ENCODE results near the gene ADAM33. TPM values are rescaled to one million over a fixed set of nuclear protein-coding genes. Genes with fewer than 3 reads are reported as not detected.

ADAM33 gene
- total RNA-seq, 1 donor from 2014 or later, result 87.4 TPM

DNA sequence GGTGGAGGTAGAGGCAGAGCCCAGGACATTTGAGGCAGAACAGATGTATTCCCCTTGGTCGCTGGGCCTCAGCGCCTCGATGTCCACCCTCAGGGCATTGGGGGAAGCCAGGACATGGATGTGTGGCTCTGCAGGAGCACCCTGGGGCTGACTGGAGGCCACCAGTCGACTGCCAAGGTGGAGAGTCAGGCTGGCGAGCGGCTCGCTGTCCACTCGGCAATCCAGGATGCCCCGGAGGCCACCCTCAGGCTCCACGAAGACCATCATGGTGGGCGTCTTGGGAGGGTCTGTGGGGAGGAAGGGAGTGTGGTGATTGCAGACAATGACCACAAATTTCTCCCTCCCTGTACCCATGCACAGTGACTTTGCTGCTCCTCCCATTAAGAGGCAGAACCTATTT is 8.2 kb upstream of the ADAM33 start:
- H3K27ac Mint-ChIP-seq, result no peak overlapping the region
- no peaks in the 10 kb centered on the region for H3K9me3 Mint-ChIP-seq
- TF ChIP-seq, protein P1, sequence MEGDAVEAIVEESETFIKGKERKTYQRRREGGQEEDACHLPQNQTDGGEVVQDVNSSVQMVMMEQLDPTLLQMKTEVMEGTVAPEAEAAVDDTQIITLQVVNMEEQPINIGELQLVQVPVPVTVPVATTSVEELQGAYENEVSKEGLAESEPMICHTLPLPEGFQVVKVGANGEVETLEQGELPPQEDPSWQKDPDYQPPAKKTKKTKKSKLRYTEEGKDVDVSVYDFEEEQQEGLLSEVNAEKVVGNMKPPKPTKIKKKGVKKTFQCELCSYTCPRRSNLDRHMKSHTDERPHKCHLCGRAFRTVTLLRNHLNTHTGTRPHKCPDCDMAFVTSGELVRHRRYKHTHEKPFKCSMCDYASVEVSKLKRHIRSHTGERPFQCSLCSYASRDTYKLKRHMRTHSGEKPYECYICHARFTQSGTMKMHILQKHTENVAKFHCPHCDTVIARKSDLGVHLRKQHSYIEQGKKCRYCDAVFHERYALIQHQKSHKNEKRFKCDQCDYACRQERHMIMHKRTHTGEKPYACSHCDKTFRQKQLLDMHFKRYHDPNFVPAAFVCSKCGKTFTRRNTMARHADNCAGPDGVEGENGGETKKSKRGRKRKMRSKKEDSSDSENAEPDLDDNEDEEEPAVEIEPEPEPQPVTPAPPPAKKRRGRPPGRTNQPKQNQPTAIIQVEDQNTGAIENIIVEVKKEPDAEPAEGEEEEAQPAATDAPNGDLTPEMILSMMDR (IDR thresholded peaks at IDR 0.05; ENCODE audit: unreplicated experiment), result no peak
- no peaks in the 10 kb centered on the region for H3K36me3 Mint-ChIP-seq
- DNase-seq (ENCODE audit: low spot score in 2 of 2, unreplicated experiment in 2 of 2), result no peak
- H3K4me3 Mint-ChIP-seq, result no peak overlapping the region
- peaks cover 14% of the 10 kb centered on the region for H3K27me3 Mint-ChIP-seq (ENCODE audit: low read depth)
- H3K4me1 Mint-ChIP-seq, result peaks cover 13% of the 10 kb centered on the region

DNA sequence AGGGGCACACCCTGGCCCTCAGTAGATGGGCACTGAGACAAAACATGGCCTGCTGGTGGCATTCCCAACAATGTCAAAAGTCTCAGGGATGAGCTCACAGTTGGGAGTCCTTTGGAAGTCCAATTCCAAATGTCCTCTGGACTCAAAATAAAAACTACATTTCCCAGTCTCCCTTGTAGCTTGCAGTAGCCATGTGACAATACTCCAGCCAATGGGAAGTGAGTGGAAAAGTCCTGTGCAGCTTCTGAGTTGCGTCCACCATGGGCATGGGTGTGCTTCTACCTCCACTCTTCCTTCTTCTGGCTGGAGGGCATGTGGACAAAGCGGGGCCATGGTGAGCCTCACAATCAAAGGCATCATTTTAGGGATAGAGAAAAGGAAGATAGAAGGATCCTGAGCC is 5.8 kb upstream of the ADAM33 start:
- Mint-ChIP-seq H3K27ac (no peak overlapping the region), H3K36me3 (no peaks in the 10 kb centered on the region)

DNA sequence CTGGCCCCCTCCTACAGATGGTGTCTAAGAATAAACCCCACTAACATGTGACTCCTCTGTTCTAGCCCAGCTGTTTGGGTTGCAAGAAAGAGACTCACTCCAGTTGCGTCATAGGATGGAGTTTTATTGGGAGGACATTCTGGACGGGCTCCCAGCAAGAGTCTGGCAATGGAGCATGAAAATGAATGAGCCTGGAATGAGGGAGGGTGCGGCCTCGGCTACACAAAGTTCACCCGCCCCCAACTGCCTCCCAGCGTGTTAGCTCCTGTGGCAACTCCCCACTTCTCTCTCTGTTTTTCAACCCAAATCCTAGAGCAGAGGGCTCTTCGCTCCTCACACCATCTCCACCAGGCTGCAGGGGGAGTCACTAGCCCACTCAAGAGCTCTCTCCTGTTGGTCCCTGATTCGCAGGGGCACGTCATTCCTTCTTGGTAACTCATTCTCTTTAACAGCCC is 5.1 kb upstream of the ADAM33 start:
- TF ChIP-seq, protein P1 (IDR thresholded peaks at IDR 0.05; ENCODE audit: unreplicated experiment), result no peak
- DNase-seq (ENCODE audit: low spot score in 2 of 2, unreplicated experiment in 2 of 2), result no peak
- Mint-ChIP-seq H3K27ac (peak overlapping the region; percentile 86), H3K4me3 (no peak overlapping the region), H3K27me3 (ENCODE audit: low read depth) (peaks cover 35% of the 10 kb centered on the region), H3K9me3 (no peaks in the 10 kb centered on the region), H3K36me3 (no peaks in the 10 kb centered on the region), H3K4me1 (peaks cover 21% of the 10 kb centered on the region)

More for the DNA sequence above, 5.8 kb upstream of the ADAM33 start:
- H3K9me3 Mint-ChIP-seq, result no peaks in the 10 kb centered on the region
- TF ChIP-seq, protein P1 (IDR thresholded peaks at IDR 0.05; ENCODE audit: unreplicated experiment), result no peak
- H3K27me3 Mint-ChIP-seq (ENCODE audit: low read depth), result peaks cover 30% of the 10 kb centered on the region
- DNase-seq (ENCODE audit: low spot score in 2 of 2, unreplicated experiment in 2 of 2), result no peak
- H3K4me1 Mint-ChIP-seq, result peaks cover 18% of the 10 kb centered on the region
- H3K4me3 Mint-ChIP-seq, result no peak overlapping the region

DNA sequence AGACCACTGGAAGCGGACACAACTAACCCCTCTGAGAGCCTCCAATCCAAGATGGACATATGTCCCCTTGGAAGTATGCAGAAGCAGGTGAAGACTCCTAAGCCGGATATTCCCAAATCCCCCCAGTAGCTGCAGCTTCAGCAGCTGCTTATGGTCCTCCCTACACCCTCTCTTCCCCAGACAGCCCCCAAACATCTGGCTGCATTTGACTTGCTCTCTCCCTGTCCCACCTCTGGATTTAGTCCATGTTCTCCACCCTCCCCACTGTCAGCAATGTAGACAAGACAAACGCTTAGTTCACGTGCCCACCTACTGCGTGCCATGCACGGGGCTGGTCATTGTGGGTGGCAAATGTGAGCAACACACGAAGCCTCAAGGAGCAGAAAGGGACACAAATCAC is 4.6 kb upstream of the ADAM33 start:
- Mint-ChIP-seq H3K36me3 (no peaks in the 10 kb centered on the region), H3K4me3 (no peak overlapping the region), H3K27me3 (ENCODE audit: low read depth) (peaks cover 40% of the 10 kb centered on the region), H3K4me1 (peaks cover 21% of the 10 kb centered on the region), H3K27ac (peak overlapping the region; percentile 68), H3K9me3 (no peaks in the 10 kb centered on the region)
- TF ChIP-seq, protein P1 (IDR thresholded peaks at IDR 0.05; ENCODE audit: unreplicated experiment), result no peak
- DNase-seq (ENCODE audit: low spot score in 2 of 2, unreplicated experiment in 2 of 2), result no peak

DNA sequence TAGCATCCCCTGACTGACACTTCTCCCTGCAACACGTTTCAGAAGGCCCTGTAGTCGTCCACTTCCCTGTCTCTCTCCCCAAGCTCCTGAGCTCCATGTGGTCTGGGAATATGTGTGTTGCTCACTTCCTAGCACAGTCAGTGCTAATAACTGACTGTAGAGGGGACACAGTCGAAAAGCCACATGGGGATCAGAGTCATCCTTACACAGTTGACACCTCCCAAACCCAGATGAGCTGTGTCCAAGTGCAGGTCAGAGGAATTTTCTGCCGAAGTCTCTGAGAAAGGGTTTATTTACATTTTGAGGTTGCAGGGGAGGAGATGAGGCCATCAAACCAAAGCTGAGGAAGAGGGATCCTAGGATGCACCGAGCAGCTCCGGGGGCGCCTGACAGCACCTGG is 3.5 kb upstream of the ADAM33 start:
- H3K4me1 Mint-ChIP-seq, result peaks cover 29% of the 10 kb centered on the region
- H3K27ac Mint-ChIP-seq, result no peak overlapping the region
- no peak for DNase-seq (ENCODE audit: low spot score in 2 of 2, unreplicated experiment in 2 of 2)
- peaks cover 48% of the 10 kb centered on the region for H3K27me3 Mint-ChIP-seq (ENCODE audit: low read depth)
- no peaks in the 10 kb centered on the region for H3K36me3 Mint-ChIP-seq
- TF ChIP-seq, protein P1 (IDR thresholded peaks at IDR 0.05; ENCODE audit: unreplicated experiment), result no peak
- no peak overlapping the region for H3K4me3 Mint-ChIP-seq
- H3K9me3 Mint-ChIP-seq, result no peaks in the 10 kb centered on the region

All from mesothelial cell of epicardium (in vitro differentiated cells).